A549 (cell line): ENCODE results near the gene PKD1. TPM values are rescaled to one million over a fixed set of nuclear protein-coding genes. Genes with fewer than 3 reads are reported as not detected.

ENCODE experiments used
- ATAC-seq, 2 experiments: fragments of 200-7000 bp in 1 of 2; fragments of >200 bp in 1 of 2; cut with Nextera tagmentation in 1 of 2; cut with Tn5 transposase in 1 of 2; 3 replicates each; pipeline versions ENCODE4 v1.8.0 to v1.9.1; 2018 to 2020; ENCODE audit warnings: mild to moderate bottlenecking in 1 of 2, moderate library complexity in 1 of 2
- CTCF ChIA-PET: fragments of 300-600 bp; sonication (Branson Sonifier 250); formaldehyde crosslinking; extraction: SDS; loops from one replicate; lab custom pipeline; 2021; ENCODE audit warnings: antibody characterized with exemption, inconsistent platforms; lab: Yijun Ruan, JAX
- POLR2A ChIA-PET: fragments of 350-600 bp; formaldehyde crosslinking; extraction: SDS; loops from one replicate; lab custom pipeline; 2021; ENCODE audit warnings: antibody characterized with exemption, inconsistent platforms; lab: Yijun Ruan, JAX
- DNase-seq, 2 experiments: peaks; one replicate each; pipeline versions ENCODE4 v3.0.0 to v3.0.0-alpha.2; 2011 to 2016; ENCODE audit warnings: low read depth in 1 of 2, low spot score in 1 of 2
- FAIRE-seq: peaks from 2 replicates; lab custom pipeline; 2011; peaks lifted over from hg19 to GRCh38; lab: Jason Lieb, UNC
- H3K27ac ChIP-seq, 2 experiments: fragments of >200 bp; sonication (Bioruptor Twin); formaldehyde crosslinking; 3 replicates each; pipeline ENCODE4 v1.5.1; 2016 to 2017
- H3K4me1 ChIP-seq: fragments of >200 bp; sonication (Bioruptor Twin); formaldehyde crosslinking; 3 replicates; pipeline ENCODE4 v1.6.1; 2016
- H3K4me2 ChIP-seq: fragments of >200 bp; sonication (Bioruptor Twin); formaldehyde crosslinking; 3 replicates; pipeline ENCODE4 v1.6.1; 2016
- H3K4me3 ChIP-seq: fragments of >200 bp; sonication (Bioruptor Twin); formaldehyde crosslinking; 3 replicates; pipeline ENCODE4 v1.5.1; 2016
- H3K9me3 ChIP-seq: fragments of >200 bp; sonication (Bioruptor Twin); formaldehyde crosslinking; 3 replicates; pipeline ENCODE4 v1.6.1; 2016
- CBX2 ChIP-seq: fragments of 200-600 bp; sonication (generic); IDR thresholded peaks from 2 replicates; pipeline ENCODE4 v1.6.1; 2016; ENCODE audit warnings: low read depth, mild to moderate bottlenecking, borderline replicate concordance
- CBX8 ChIP-seq: fragments of 200-600 bp; sonication (generic); IDR thresholded peaks from 2 replicates; pipeline ENCODE4 v1.6.1; 2016
- CEBPB ChIP-seq, 2 experiments: fragments of >200 bp in 1 of 2; sonication (Bioruptor Twin) in 1 of 2; formaldehyde crosslinking in 1 of 2; IDR thresholded peaks; 2 replicates each; pipeline ENCODE4 v1.6.1; 2012 to 2016
- EHMT2 ChIP-seq: fragments of 200-600 bp; sonication (generic); IDR thresholded peaks from 2 replicates; pipeline ENCODE4 v1.6.1; 2016; ENCODE audit warnings: antibody characterized with exemption, low read depth, mild to moderate bottlenecking, moderate library complexity
- FOSB ChIP-seq: fragments of 250-450 bp; sonication (Bioruptor Pico); IDR thresholded peaks from 2 replicates; pipeline ENCODE4 v1.5.0; 2020; ENCODE audit warnings: mild to moderate bottlenecking, moderate library complexity
- FOSL2 ChIP-seq, 2 experiments: fragments of 450-650 bp in 1 of 2; fragments of >200 bp in 1 of 2; sonication (Bioruptor Twin) in 1 of 2; formaldehyde crosslinking; IDR thresholded peaks; 2 replicates each; pipeline versions ENCODE4 v1.5.0 to v1.6.1; 2016 to 2020; ENCODE audit warnings: mild to moderate bottlenecking in 1 of 2, moderate library complexity in 1 of 2
- FOXS1 ChIP-seq: fragments of 250-450 bp; sonication (Bioruptor Pico); IDR thresholded peaks from 2 replicates; pipeline ENCODE4 v1.5.0; 2020; ENCODE audit warnings: mild to moderate bottlenecking, moderate library complexity
- GATA3 ChIP-seq: IDR thresholded peaks from 2 replicates; pipeline ENCODE4 v1.6.1; 2012; ENCODE audit warnings: borderline replicate concordance
- HDAC2 ChIP-seq: fragments of 200-600 bp; sonication (generic); IDR thresholded peaks from 2 replicates; pipeline ENCODE4 v1.6.1; 2016
- HEYL ChIP-seq: fragments of 250-450 bp; sonication (Bioruptor Pico); IDR thresholded peaks from 2 replicates; pipeline ENCODE4 v1.8.0; 2021; ENCODE audit warnings: mild to moderate bottlenecking, moderate library complexity
- HOXA7 ChIP-seq: fragments of 250-450 bp; sonication (Bioruptor Pico); IDR thresholded peaks from 2 replicates; pipeline ENCODE4 v1.5.0; 2020; ENCODE audit warnings: mild to moderate bottlenecking, moderate library complexity
- HOXB13 ChIP-seq: fragments of 250-450 bp; sonication (Bioruptor Pico); IDR thresholded peaks from 2 replicates; pipeline ENCODE4 v1.5.0; 2020; ENCODE audit warnings: low read depth, mild to moderate bottlenecking, moderate library complexity
- JUN ChIP-seq, 2 experiments: fragments of >200 bp; sonication (Bioruptor Twin); formaldehyde crosslinking; IDR thresholded peaks; 2 replicates in 1 of 2; 3 replicates in 1 of 2; pipeline ENCODE4 v1.6.1; 2016 to 2017
- KDM1A ChIP-seq: fragments of 200-600 bp; sonication (generic); IDR thresholded peaks from 2 replicates; pipeline ENCODE4 v1.6.1; 2016; ENCODE audit warnings: low read depth, mild to moderate bottlenecking
- MYC ChIP-seq: IDR thresholded peaks from 2 replicates; pipeline ENCODE4 v1.6.1; 2012; ENCODE audit warnings: mild to moderate bottlenecking, inconsistent platforms, low read length, improper control_type of control experiment, borderline replicate concordance
- NPAS2 ChIP-seq: fragments of 250-450 bp; sonication (Bioruptor Pico); IDR thresholded peaks from 2 replicates; pipeline ENCODE4 v1.8.0; 2022; ENCODE audit warnings: mild to moderate bottlenecking, moderate library complexity, borderline replicate concordance
- NR3C1 ChIP-seq: fragments of >200 bp; sonication (Bioruptor Twin); formaldehyde crosslinking; IDR thresholded peaks from 3 replicates; pipeline ENCODE4 v1.6.1; 2017
- RARB ChIP-seq: fragments of 250-450 bp; sonication (Bioruptor Pico); IDR thresholded peaks from 2 replicates; pipeline ENCODE4 v1.8.0; 2021; ENCODE audit warnings: mild to moderate bottlenecking, moderate library complexity
- RFX5 ChIP-seq: fragments of 450-650 bp; IDR thresholded peaks from 2 replicates; pipeline ENCODE4 v1.7.1; 2014; ENCODE audit warnings: antibody characterized with exemption, mild to moderate bottlenecking, moderate library complexity
- RNF2 ChIP-seq: fragments of 200-600 bp; sonication (generic); IDR thresholded peaks from 2 replicates; pipeline ENCODE4 v1.6.1; 2016; ENCODE audit warnings: low read depth, mild to moderate bottlenecking, antibody characterized with exemption, moderate library complexity, borderline replicate concordance
- TFCP2L1 ChIP-seq: fragments of 250-450 bp; sonication (Bioruptor Pico); IDR thresholded peaks from 2 replicates; pipeline ENCODE4 v1.5.0; 2021; ENCODE audit warnings: mild to moderate bottlenecking
- TP53 ChIP-seq: fragments of 250-450 bp; sonication (Bioruptor Pico); IDR thresholded peaks from 2 replicates; pipeline ENCODE4 v1.5.0; 2021; ENCODE audit warnings: mild to moderate bottlenecking, moderate library complexity
- ZFP36 ChIP-seq: fragments of 450-650 bp; IDR thresholded peaks from 2 replicates; pipeline ENCODE4 v1.6.1; 2014; ENCODE audit warnings: borderline replicate concordance; ENCODE audit not compliant: partially characterized antibody
- ZSCAN20 ChIP-seq: fragments of 250-450 bp; sonication (Bioruptor Pico); IDR thresholded peaks from 2 replicates; pipeline ENCODE4 v1.8.0; 2022; ENCODE audit warnings: mild to moderate bottlenecking, moderate library complexity
- WGBS: methylation state at CpG from one replicate; pipeline ENCODE4 v1.1.6; 2017; ENCODE audit errors: missing lambda C conversion rate; 5-methylcytosine and 5-hydroxymethylcytosine counted together
- polyA plus RNA-seq, 4 experiments: library from polyadenylated mRNA; depleted of rRNA in 3 of 4; stranded (reverse); fragments of >200 nt; fragmentation: RNase III in 1 of 4; extraction: RNeasy Plus Mini Kit Qiagen cat#74134 plus additional on column Dnase treatment in 1 of 4; gene quantifications; 2 replicates in 3 of 4; 3 replicates in 1 of 4; pipeline ENCODE4 v1.2.3, GENCODE V29; 2011 to 2017
- TF ChIP-seq, protein P1 (sequence below): fragments of 150-350 bp; IDR thresholded peaks from 2 replicates; pipeline ENCODE4 v1.6.1; 2014; ENCODE audit warnings: low read depth, mild to moderate bottlenecking, low read length
- TF ChIP-seq, protein P2 (sequence below): fragments of 250-450 bp; sonication (Bioruptor Pico); IDR thresholded peaks from 2 replicates; pipeline ENCODE4 v1.5.0; 2020; ENCODE audit warnings: low read depth, mild to moderate bottlenecking, moderate library complexity
- TF ChIP-seq, protein P3 (sequence below): IDR thresholded peaks from 2 replicates; pipeline ENCODE4 v1.6.1; 2012; ENCODE audit warnings: low read depth, borderline replicate concordance
- TF ChIP-seq, protein P4 (sequence below): fragments of 250-450 bp; sonication (Bioruptor Pico); IDR thresholded peaks from 2 replicates; pipeline ENCODE4 v1.5.0; 2021; ENCODE audit warnings: mild to moderate bottlenecking, moderate library complexity, borderline replicate concordance

Gene PKD1
- polyA plus RNA-seq, 2 of the 4 experiments (the other 2 are of a cell fraction), result 11.5 to 39.2 TPM

DNA sequence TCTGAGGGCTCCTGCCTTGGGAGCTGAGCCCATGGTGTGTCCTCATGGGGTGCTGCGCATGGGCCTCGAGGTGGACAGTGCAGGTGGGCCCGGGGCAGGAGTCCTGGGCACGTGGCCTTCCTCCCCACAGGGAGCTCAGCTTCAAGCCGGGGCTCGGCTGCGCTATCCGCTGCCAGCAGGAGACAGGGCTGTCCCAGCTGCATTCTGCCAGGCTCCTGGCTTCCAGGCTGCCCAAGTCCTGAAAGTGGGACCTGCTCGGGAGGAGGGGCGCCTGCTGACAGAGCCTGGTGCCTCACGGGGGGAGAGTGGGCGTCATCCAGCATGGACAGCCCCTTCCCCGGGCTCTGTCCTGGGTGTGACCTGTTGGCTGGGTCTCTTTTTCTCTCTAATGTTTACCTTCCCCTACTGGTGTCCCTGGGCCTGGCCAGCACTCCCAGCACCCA is 27.0 kb upstream of the PKD1 start:
- no peaks in the 10 kb centered on the region for H3K9me3 ChIP-seq
- ChIA-PET CTCF (interaction anchor here (0.7 kb wide), 1 partner anchor 11 kb away, joined by 3 read pairs; no protein-coding TSS in a partner anchor), POLR2A (interaction anchor here (0.9 kb wide), 1 partner anchor 43 kb away, joined by 4 read pairs; the partner anchor contains the start of gene MLST8)
- no peak for TF ChIP-seq EHMT2
- TF ChIP-seq, protein P1, sequence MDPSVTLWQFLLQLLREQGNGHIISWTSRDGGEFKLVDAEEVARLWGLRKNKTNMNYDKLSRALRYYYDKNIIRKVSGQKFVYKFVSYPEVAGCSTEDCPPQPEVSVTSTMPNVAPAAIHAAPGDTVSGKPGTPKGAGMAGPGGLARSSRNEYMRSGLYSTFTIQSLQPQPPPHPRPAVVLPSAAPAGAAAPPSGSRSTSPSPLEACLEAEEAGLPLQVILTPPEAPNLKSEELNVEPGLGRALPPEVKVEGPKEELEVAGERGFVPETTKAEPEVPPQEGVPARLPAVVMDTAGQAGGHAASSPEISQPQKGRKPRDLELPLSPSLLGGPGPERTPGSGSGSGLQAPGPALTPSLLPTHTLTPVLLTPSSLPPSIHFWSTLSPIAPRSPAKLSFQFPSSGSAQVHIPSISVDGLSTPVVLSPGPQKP, result no peak
- H3K4me3 ChIP-seq, result no peak overlapping the region
- H3K4me1 ChIP-seq, result peaks cover 36% of the 10 kb centered on the region
- DNase-seq (no peak), ATAC-seq (no peak), FAIRE-seq (no peak)
- no peak overlapping the region for H3K4me2 ChIP-seq
- WGBS, result 80% methylated on average over 8 of the region's 13 CpGs
- peak overlapping the region in 1 of 2 experiments; percentile 74; a peak in 1 of 6 replicates for H3K27ac ChIP-seq

DNA sequence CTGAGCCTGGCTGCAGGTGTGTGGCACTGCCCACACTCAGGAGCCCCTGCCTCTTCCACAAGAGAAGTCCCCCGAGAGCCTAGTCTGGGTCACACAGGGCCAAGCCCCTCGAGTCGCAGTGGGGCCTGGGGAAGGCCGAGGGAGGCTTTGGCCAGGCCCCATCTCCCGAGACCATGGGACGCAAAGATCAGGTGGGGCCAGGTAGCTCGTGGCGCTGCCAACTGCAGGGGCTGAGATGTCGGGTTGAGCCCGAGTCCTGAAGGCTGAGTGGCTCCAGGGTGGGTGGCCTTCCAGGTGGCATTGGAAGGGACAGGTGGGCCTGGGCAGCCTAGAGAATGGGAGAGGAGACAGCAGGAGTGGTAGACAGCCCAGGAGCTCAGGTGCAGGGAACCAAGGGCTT is 26.2 kb upstream of the PKD1 start:
- FAIRE-seq (no peak), DNase-seq (no peak), ATAC-seq (no peak)
- 100% methylated on average over 5 of the region's 10 CpGs for WGBS
- no peak overlapping the region for H3K4me2 ChIP-seq
- H3K4me1 ChIP-seq, result peaks cover 44% of the 10 kb centered on the region
- ChIA-PET POLR2A (interaction anchor here (0.9 kb wide), 1 partner anchor 43 kb away, joined by 4 read pairs; the partner anchor contains the start of gene MLST8), CTCF (interaction anchor here (0.8 to 1.6 kb wide), 3 partner anchors 8 to 179 kb away, joined by 3 to 7 read pairs (median 5); partner anchors contain the start of gene ABCA3)
- H3K4me3 ChIP-seq, result no peak overlapping the region
- no peaks in the 10 kb centered on the region for H3K9me3 ChIP-seq
- no peak for TF ChIP-seq HOXA7
- TF ChIP-seq RARB (CRISPR knock-in tag), result no peak
- TF ChIP-seq, protein P2, sequence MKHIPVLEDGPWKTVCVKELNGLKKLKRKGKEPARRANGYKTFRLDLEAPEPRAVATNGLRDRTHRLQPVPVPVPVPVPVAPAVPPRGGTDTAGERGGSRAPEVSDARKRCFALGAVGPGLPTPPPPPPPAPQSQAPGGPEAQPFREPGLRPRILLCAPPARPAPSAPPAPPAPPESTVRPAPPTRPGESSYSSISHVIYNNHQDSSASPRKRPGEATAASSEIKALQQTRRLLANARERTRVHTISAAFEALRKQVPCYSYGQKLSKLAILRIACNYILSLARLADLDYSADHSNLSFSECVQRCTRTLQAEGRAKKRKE (CRISPR knock-in tag), result no peak
- TF ChIP-seq NR3C1, result no peak
- no peak for TF ChIP-seq NPAS2 (CRISPR knock-in tag)
- no peak for TF ChIP-seq EHMT2
- TF ChIP-seq KDM1A, result no peak
- no peak for TF ChIP-seq HOXB13 (CRISPR knock-in tag)
- TF ChIP-seq, protein P3, sequence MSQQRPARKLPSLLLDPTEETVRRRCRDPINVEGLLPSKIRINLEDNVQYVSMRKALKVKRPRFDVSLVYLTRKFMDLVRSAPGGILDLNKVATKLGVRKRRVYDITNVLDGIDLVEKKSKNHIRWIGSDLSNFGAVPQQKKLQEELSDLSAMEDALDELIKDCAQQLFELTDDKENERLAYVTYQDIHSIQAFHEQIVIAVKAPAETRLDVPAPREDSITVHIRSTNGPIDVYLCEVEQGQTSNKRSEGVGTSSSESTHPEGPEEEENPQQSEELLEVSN, result no peak
- no peak for TF ChIP-seq CBX8
- no peak for TF ChIP-seq FOSL2 (IDR thresholded peaks at IDR 0.05)
- no peak for TF ChIP-seq FOSL2 (CRISPR knock-in tag; IDR thresholded peaks at IDR 0.05)
- no peak for TF ChIP-seq ZSCAN20 (CRISPR knock-in tag)
- TF ChIP-seq GATA3, result no peak
- TF ChIP-seq ZFP36, result no peak
- TF ChIP-seq FOSB (CRISPR knock-in tag), result no peak
- no peak for TF ChIP-seq RFX5
- TF ChIP-seq JUN (IDR thresholded peaks at IDR 0.05), result no peak
- H3K27ac ChIP-seq, result peak overlapping the region in 1 of 2 experiments; percentile 74; a peak in 4 of 6 replicates

DNA sequence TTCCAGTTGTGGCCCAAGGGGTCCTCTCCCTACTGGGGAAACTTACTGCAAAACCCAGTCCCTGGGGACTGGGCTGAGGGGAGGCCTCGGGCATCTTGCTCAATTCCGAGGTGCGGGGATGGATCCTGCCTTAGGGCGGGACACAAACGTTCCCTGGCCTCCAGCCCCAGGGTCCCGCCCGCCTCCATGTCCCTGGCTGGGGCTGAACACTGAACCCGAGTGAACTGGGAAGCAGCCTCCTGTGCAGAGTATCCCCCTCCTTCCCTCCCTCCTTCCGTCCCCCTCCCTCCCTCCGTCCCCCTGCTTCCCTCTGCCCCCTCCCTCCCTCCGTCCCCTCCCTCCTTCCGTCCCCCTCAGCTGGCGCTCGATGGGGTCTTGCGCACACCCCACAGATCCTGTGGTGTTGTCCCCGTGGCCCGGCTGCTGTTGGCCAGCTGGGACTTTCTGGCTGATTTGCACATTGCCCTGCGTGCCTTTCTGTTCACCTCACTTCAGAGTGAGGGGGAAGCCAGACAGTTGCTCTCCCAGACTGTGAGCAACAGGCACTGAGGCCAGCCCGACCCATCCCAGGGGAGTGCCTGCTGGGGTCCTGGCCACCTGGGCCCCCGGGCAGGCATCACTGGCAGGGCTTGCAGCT is 25.3 kb upstream of the PKD1 start:
- Histone ChIP-seq H3K9me3 (no peaks in the 10 kb centered on the region), H3K27ac (peak overlapping the region in 1 of 2 experiments; percentile 74; a peak in 3 of 6 replicates), H3K4me1 (peaks cover 48% of the 10 kb centered on the region), H3K4me3 (no peak overlapping the region), H3K4me2 (no peak overlapping the region)
- WGBS, result 79% methylated on average over 10 of the region's 20 CpGs
- no peak for FAIRE-seq
- ATAC-seq, result no peak
- ChIA-PET POLR2A (no interaction called here), CTCF (interaction anchor here (0.5 to 1.6 kb wide), 3 partner anchors 21 to 179 kb away, joined by 3 to 7 read pairs (median 5); partner anchors contain the start of gene ABCA3)
- no peak for DNase-seq
- TF ChIP-seq, protein P4, sequence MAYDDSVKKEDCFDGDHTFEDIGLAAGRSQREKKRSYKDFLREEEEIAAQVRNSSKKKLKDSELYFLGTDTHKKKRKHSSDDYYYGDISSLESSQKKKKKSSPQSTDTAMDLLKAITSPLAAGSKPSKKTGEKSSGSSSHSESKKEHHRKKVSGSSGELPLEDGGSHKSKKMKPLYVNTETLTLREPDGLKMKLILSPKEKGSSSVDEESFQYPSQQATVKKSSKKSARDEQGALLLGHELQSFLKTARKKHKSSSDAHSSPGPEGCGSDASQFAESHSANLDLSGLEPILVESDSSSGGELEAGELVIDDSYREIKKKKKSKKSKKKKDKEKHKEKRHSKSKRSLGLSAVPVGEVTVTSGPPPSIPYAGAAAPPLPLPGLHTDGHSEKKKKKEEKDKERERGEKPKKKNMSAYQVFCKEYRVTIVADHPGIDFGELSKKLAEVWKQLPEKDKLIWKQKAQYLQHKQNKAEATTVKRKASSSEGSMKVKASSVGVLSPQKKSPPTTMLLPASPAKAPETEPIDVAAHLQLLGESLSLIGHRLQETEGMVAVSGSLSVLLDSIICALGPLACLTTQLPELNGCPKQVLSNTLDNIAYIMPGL (CRISPR knock-in tag), result no peak
- no peak for TF ChIP-seq HEYL (CRISPR knock-in tag)
- TF ChIP-seq RFX5, result no peak
- TF ChIP-seq NR3C1, result no peak
- no peak for TF ChIP-seq MYC
- TF ChIP-seq CBX8, result no peak
- TF ChIP-seq ZFP36, result no peak
- TF ChIP-seq FOXS1 (CRISPR knock-in tag), result no peak
- TF ChIP-seq HDAC2, result no peak
- TF ChIP-seq TP53 (CRISPR knock-in tag), result no peak
- TF ChIP-seq HOXA7, result no peak
- TF ChIP-seq RNF2, result no peak
- TF ChIP-seq, protein P3, result no peak
- no peak for TF ChIP-seq TFCP2L1
- TF ChIP-seq CBX2, result no peak
- TF ChIP-seq CEBPB (IDR thresholded peaks at IDR 0.05), result no peak
